Limb (tissue), 2 donors: ENCODE results near the gene LRFN3.
"Not testable (repeated sequence)": the region's sequence is repeated elsewhere in the genome, so short reads cannot be mapped to it uniquely, and the experiment has no call there.

Experiments used
- DNase-seq, 2 donors: peaks; one replicate each; pipeline ENCODE4 v3.0.0-alpha.2; 2016; ENCODE audit errors: extremely low spot score in 2 of 2

The LRFN3 gene

DNA sequence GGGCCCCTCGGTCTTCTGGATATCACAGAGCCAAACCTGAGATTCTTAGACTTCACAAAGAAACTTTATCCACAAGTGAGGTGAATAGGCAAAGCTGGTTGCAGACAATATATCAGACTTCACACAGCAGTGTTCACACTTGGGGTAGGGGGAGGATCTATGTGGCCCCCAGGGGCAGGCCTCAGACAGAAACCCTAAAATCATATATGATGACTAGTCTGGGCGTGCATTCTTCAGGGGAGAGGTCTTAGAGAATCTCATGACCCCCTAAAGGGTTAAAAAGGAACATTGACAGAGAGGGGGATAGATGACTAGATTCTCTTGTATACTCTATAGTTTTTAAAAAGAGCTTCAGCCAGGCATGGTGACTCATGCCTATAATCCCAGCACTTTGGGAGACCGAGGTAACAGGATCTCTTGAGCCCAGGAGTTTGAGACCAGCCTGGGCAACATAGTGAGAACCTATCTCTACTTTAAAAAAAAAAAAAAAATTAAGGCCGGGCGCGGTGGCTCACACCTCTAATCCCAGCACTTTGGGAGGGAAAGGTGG lies 30.9 kb upstream of the LRFN3 start:
- DNase-seq = no peak

- no peak for DNase-seq
These were observed 28.8 kb upstream of the LRFN3 start for GRCh38 chr19:35907377-35907745.

DNA sequence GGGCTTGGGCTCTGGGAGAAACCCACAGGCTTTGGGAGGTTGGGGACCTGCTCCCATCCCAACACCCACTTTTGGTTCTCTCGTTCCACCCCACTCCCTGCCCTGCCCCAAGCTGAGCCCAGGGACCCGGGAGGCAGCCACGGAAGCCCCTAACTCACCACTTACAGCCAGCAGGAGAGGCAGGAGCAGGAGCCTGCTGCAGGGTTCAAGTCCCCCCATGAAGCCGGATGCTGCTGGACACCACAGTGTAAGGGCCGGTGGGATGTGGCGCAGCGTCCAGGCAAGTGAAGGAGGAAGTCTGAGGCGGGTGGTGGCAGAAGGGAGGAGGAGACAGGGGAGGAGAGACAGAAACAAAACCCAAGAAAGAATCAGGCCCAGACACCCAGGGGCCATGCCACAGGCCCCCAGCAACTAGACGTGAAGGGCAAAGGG lies 28.1 kb upstream of the LRFN3 start, which contains the start of gene TYROBP:
TSS of gene TYROBP (minus strand) at position 286 of the 432 bp plus-strand sequence. CDS start at position 219, 67 bp downstream.
- DNase-seq = no peak

DNA sequence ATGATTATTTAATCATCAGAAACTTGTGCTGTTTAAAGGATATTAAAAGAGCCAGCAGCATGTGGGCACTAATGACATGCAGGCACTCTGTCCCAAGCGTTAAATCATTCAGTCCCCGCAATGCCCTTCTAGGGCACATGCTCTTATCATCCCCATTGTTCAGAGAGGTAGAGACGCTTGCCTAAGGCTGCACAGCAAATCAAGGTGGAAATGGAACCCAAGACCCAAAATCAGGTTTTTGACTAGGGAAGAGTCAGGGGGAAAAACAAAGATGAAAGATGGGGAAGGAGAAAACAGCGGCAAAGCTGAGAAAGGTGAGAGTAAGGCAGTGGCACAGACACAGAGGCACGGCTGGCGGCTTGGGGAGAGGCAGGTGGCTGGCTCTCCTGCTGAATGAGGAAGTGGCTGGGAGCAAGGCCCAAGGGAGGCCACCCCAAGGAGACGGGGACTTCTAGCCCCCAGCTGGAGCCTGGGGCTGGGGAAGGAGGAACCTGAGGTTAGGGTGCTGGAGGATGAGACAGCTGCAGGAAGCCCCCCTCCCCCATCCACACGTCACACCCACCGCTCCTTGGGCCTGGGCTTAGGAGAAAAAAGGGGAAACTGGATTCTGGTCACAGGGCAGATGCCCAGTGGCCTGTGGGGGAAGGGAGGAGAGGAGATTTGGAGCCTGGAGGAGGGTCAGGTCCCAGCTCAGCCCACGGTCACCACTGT lies 27.0 kb upstream of the LRFN3 start:
- DNase-seq = no peak

DNA sequence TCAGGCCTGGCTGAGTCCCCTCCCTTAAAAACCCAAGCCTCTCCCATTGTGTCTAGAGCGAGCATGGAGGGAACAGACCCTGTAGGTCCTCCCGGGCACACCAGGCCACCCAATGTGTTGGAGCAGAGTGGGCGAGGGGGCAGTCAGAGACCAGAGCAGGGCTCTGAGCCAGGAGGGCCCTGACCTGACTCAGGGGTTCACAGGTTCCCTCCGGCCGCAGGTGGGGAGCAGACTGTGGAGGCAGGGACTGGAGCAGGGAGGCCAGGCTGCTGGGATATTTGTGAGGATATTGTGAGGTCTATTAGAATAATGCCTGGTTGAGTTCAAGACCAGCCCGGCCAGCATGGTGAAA lies 26.5 kb upstream of the LRFN3 start:
- no peak for DNase-seq

DNA sequence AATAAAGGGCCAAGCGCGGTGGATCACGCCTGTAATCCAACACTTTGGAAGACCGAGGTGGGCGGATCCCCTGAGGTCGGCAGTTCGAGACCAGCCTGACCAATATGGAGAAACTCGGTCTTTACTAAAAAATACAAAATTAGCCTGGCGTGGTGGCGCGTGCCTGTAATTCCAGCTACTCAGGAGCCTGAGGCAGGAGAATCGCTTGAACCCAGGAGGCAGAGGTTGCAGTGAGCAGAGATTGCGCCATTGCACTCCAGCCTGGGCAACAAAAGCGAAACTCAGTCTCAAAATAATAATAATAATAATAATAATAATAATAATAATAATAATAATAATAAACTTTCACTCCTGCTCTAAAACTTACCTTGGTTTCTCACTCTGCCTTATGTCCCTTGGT lies 25.8 kb upstream of the LRFN3 start:
- not testable (repeated sequence) for DNase-seq

DNA sequence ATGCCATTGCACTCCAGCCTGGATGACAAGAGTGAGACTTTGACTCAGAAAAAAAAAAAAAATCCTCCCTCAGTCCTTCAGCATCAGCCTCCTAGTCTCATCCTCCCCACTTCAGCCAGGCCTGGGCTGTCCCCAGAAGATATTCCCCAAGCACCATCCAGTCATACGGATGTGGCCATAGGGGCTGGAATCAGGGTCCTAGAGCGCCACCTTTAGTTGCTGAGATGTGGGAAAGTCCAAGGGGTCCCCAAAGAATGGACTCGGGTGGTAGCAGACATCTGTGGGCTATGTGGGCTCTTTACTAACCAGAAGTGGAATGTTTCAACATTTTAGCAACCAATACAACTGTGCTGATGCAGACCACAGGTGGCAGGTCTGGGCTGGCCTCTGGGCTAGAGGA lies 25.0 kb upstream of the LRFN3 start:
- DNase-seq = no peak

DNA sequence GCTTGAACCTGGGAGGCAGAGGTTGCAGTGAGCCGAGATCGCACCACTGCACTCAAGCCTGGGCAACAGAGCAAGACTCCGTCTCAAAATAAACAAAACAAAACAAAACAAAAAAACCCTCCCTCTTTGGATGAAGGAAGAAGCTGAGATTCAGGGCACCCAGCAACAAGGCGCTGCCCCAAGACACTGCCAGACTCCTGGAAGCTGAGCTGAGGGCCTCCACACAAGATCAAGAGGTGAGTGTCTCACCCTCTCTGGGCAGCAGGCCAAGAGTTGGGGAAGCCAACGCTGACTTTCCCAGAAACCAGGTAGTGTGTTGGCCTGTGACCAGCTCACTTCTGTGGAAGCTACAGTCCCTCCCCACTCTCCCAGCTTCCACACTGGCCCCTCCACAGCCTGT lies 24.4 kb upstream of the LRFN3 start:
- DNase-seq = no peak

- no peak for DNase-seq
These were observed 22.6 kb upstream of the LRFN3 start for GRCh38 chr19:35913589-35913988.

- DNase-seq = no peak
These were observed 20.7 kb upstream of the LRFN3 start for GRCh38 chr19:35915443-35915842.

DNA sequence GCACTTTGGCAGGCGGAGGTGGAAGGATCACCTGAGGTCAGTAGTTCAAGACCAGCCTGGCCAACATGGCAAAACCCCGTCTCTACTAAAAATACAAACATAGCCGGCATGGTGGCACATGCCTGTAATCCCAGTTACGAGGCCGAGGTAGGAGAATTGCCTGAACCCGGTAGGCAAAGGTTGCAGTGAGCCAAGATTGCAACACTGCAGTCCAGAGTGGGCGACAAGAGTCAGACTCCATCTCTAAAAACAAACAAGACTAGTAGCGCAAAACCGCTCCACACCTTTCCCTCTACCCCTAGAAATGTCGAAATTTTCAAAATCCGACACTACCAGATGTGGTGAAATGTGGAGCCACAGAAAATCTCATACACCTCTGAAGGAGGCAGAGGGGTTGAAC lies 16.9 kb upstream of the LRFN3 start:
- DNase-seq = no peak

- DNase-seq = no peak
These were observed 15.2 kb upstream of the LRFN3 start for GRCh38 chr19:35921012-35921411.

DNA sequence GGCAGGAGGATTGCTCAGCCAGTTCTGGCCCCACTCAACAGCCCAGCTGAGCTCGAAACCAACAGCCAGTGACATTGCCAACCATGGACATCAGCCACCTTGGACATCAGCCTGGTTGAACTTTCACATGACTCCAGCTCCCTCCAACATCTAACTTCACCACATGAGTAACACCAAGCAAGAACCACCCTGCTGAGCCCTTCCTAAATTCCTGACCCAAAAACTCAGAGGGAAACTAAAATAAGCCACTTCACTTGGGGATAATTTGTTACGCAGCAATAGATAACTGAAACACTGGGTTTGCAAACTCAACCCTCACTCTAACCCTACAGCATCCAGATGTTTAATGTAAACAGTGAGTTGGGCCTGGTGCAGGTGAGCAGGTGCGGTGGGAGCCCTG lies 10.7 kb upstream of the LRFN3 start:
- no peak for DNase-seq

DNA sequence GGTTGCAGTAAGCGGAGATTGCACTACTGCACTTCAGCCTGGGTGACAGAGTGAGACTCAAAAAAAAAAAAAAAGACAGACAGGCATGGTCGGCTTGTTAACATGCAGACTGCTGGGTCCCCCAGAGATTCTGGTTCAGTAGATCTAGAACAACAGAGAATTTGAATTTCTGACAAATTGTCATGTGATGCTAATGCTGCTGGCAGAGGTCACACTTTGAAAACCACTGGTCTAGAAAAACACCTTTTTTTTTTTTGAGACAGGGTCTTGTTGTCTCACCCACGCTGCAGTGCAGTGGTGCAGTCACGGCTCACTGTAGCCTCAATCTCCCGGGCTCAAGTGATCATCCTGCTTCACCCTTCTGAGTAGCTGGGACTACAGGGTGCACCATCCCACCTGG lies 7.7 kb upstream of the LRFN3 start:
- DNase-seq = no peak

DNA sequence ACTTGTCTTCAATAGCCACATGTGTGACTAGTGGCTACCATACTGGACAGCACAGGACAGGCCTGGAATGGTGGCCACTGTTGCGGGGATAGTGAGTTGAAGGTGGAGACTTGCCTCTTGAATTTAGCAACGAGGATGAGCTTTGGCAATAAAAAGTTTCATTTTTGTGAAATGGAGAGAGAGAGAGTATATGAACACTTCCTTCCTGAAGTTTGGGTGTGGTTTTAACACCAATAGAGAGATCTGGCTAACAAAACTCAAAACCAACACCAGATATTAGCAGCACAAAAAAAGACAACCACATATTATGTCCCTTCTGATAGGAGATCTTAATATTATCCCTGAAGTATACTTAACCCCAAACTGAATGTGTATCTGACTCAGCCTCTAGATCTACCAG lies 6.3 kb upstream of the LRFN3 start:
- no peak for DNase-seq

DNA sequence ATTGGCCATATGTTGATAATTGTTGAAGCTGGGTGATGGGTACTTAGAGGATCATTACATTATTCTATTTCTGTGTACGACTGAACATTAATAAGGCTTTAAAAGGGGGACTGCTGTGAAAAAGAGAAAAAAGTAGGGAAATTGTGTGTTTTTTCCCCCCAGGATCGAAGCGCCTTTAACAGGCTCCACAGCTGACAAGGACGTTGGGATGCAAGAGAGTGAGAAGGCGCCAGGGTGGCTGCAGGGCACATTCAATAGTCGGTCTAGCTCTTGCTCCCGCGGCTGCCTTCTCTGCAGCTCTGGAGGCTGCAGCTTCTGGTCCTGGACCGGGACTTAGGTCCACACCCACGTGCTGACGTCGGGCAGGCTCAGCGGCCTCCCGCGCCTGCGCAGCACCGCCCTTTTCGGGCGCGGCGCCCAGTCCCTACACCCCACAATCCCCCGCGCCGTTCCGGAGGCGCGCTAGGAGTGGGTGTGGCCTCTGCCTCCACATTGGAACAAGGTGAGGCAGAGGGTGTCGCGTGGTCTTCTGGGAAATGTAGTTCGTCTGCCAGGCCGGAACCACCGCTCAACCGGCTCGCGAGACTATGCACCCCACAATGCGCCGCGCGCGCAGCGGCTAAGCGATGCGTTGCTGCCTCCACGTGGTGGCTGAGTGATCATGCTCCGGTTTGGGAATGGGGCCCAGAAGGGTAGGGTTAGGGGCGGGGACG lies 4.9 kb upstream of the LRFN3 start:
- DNase-seq = peak; percentile 99

- DNase-seq = no peak
These were observed 4.3 kb upstream of the LRFN3 start for GRCh38 chr19:35931874-35932202.

DNA sequence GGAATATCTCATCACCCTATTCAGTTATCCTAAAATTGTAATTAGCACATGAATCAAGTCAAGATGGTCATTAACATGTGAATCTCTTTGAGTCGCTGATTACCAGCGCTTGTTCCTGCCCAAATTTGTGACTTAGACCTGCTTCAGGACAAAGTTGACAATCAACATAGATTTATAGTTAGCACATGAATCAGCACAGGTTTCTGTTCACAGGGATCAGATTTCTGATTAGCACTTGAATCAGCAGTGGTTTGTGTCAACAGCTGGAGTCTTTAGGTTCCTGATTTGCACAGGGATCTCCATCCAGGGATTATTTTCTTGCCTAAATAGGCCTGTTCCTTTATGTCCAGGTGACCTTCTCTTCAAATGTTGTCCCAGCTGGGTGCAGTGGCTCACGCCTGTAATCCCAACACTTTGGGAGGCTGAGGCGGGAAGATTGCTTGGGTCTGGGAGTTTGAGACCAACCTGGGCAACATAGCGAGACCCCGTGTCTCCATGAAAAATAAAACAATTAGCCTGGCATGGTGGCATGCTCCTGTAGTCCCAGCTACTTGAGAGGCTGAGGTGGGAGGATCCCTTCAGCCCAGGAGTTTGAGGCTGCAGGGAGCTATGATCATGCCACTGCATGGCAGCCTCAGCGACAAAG lies 3.8 kb upstream of the LRFN3 start:
- no peak for DNase-seq

DNA sequence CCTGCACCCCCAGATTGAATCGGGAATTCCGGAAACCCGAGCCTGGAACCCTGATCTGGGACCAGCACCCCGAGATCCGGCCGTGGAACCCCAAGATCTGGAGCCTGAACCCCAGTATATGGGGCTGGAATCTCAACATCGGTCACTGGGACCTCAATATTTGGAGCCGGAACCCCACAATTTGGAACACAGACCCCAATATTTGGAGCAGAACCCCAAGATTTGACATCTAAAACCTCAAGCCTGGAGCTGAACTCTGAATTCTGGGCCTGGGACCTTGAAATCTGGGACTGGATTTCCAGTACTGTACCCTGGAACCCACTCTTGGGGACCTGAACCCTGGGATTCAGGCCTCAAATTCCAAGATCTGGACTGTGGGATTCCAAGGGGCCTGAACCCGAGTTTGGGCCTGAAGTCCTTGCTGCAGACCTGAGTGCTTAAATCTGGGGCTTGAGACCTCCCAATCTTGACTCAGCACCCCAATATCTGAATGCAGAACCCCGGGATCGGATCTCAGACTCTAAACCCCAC lies 629 bp downstream of the LRFN3 start:
- DNase-seq = no peak

DNA sequence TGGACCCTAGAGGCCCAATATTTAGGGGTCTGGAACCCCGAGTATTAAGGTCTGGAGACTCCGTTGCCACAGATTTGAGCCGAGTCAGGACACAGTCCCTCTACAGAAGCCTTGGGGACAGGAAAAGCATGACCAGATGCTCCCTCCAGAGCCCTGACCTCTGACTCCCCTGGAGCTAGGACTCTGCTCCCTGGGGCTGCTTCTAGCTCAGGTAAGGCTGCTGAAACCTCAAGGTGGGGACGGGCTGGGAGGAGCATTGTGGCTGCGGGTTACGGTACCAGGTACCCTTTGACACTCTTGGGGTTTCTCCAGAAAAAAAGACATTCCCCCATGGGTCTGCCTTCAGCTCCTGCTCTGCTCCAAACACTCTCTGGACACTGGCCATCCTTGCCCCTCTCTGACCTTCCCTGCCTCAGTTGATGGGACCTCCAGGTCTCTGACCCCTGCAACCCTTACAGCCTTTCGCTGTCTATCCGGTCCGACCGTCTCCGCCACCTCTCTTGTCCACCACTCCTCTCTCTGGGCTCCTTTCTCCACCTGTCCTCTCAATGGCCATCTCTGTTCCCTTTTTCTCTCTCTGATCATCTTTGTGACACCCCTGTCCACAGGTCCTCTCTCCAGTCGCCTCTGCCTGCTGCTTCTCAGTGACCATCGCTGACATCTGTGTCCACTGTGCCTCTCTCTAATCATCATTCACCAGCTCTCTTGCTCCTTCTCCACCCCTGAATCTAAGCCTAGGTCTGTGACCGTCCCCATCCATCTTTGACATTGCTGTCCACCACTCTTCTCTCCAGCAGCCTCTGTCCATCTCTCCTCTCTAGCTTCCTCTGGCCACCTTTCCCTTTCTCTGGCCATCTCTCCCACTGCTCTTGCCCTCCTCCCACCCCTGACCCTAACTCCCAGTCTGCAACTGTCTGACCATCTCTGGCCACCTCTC lies 1.4 kb downstream of the LRFN3 start:
- DNase-seq = no peak
